NCI-H345 treated with DMSO at 0.1 percent for 48 hours (cell line): ENCODE results near the gene INSM1.

Experiments
- DNase-seq: peaks from one replicate; lab custom pipeline; 2025; ENCODE audit not compliant: unreplicated experiment; lab: John Stamatoyannopoulos, UW

INSM1 gene

DNA sequence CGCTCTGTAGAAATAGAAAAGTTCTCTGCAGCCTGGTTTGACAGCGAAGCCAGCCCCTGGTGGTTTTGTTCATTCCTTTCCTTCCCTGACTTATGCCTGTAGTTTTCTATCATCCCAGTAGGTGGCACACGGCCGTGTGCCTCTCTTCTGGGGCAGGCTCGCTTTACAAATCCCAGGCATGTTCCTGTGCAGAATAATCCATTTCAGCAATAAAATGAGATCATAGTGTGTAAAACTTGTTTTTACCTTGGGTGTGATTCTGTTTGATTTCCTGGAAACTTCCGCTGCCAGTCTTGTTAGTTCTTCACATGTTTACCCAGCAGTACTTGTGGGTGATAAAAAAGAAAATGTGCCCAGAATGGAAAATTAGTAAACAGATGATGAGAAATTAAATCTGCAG, 7.4 kb upstream of the INSM1 start:
- DNase-seq = peak; percentile 67

DNA sequence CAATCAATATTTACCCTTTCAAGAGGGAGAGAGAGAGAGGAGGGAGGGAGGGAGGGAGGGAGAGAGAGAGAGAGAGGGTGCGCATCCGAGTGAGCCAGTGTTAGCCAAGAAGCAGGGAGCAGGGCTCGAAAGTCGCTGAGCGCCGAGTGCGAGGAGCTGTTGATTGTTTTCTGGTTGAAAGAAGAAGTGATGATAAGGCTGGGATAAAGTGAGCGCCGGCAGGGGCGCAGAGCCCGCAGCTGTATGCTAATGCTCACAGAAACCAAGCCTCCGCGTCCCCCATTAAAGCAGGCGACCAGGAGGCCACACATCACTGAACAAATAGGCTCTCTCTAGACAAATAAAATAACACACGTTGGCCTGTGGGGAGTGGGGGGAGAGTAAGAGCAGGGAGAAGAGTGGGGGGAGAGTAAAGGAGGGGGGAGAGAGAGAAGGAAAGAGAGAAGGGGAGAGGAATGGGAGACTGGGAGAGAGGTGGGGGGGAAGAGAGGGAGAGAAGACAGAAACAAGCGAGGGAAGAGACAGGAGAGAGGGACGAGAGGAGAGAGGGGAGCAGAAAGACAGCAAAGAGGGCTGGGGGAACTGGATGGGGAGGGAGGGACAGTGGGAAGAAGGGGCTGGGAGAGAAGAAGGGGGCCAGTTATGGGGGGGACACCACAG, 5.0 kb upstream of the INSM1 start:
- DNase-seq = peak; percentile 99

DNA sequence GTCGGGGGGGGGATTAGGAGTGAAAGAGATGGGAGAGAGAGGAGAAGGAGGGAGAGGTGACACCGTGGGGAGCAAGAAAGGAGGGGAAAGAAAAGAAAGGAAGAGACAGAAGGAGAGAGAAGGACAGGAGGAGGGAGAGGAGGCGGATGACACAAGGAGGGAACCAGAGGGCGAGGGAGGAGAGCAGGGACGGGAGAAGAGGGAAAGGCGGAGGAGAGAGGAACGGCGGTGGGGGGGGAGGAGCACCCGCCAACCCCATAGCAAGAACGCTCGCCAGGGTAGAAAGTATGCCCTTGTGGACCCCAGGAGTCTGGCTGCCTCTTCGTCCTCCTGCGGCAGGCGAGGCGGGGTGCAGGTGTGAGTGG, 4.5 kb upstream of the INSM1 start:
- DNase-seq = peak; percentile 62

- peak; percentile 98 for DNase-seq
Observed at GRCh38 chr20:20363799-20364592, 3.9 kb upstream of the INSM1 start.

DNA sequence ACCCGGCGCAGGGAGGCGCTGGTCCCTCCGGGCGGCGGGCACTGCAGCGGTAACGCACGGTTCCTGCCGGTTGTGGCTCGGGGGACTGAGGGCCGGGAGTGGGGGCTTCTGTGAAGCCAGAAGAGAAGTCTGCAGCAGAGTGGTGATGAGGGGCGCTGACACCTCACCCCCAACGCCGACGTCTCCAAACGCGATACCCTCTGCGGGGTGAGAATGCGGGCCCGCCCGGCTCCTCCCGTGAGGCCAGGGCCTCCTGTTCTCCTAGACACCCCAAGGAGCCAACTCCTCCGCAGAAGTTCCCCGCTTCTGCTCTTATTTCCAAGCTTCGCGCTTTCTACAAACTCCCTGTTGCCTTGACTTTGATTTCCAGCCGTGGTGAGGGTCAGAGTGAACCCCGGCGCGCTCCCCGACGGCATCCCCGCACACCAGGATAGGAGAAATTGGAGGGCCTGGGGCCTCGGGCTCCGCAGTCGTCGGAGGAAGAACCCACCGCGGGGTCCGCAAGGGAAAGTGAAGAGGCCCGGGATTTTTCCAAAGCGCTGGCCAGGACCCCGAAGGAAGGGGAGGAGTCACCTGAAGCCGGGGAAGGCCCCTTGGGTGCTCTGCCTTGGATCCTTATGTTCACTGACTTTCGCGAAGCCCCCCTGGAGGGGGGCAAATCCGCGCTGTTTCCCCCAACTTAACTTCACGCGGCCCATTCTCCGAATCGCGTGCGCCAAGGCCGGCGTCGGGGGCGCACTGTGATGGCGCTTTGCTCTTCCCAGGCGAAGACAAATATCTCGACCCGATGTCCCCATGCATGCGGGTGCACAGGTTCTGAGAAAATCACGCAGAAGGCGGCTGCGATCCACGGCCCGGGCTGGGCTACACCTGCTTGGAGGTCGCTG, 3.1 kb upstream of the INSM1 start:
- DNase-seq = peak; percentile 61

DNA sequence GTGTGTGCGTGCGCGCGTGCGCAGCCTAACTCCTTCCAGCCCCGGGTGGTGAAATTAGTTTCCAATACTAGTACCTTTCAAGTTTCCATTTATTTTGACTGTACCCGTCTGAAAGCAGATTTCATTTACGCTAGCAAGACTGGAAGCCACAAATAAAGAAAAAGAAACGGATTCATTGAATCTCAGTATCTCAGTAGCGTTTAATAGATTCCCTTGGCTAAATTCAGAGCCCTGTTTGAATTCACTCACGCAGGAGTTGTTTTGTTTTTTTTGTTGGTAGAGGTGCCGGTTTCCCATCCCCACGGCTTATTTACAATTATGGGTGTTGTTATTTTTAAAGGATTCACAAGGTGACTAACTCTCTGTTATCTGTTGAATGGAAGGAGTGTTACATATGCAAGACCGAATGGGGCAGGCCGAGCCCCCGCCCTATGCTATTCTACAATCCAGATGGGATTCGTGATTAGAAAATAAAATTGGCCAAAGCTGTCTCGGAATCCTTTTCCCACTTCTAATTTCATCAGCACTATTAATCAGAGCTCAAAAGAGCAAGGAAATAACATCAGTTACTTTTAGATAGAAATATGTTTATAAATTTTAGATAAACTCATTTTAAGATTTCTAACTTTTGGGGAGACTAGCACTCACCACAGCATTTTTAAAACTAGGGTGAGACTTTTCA, 2.3 kb upstream of the INSM1 start:
- DNase-seq = peak; percentile 61

DNA sequence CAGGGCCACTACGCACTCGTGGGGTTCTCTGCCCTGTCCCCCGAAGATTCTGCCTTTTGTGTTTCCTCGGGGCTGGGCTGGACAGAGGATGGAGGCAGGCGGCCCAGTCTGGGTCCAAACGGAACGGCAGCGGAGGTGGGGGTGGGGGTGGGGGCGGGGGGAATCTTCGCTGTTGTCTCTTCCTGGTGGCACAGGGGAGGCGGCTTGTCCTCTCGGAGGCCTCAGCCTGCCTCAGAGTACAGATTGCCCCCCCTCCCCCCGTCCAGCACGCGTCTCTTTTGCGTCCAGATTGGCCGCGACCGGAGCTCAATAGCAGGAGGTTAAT, 1.4 kb upstream of the INSM1 start:
- no peak for DNase-seq

DNA sequence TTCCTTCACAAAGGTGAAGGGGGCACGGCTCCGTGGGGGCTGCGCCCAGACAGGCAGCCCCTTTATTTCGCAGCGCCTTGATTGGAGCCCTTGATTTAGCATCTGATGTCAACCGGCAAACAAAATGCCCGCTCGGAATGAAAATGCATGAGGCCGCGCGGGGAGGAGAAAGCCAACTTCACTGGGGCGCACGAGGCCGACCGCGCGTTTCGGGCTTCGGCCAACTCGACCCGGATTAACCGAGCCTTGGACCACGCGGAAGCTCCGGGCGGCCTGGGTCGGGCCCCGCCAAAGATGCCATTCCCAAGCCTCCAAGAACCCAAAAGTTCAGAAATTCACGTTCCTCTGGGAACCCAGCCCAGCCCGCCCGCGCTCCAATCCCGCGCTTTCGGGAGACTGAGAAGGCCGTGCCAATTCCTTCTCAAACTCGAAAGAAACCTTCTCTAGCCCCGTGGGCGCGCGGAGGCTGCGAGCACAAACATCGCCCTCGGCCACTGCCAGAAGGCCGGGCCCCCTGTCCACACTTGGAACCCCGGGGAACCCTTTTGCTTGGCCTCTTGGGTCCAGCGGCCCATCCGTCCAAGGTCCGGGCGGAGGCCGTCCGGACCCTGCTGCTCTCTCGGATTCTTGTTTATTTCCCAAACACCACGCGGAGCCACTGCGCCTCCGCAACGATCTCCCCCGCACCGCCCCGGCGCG, 879 bp upstream of the INSM1 start:
- peak; percentile 54 for DNase-seq

DNA sequence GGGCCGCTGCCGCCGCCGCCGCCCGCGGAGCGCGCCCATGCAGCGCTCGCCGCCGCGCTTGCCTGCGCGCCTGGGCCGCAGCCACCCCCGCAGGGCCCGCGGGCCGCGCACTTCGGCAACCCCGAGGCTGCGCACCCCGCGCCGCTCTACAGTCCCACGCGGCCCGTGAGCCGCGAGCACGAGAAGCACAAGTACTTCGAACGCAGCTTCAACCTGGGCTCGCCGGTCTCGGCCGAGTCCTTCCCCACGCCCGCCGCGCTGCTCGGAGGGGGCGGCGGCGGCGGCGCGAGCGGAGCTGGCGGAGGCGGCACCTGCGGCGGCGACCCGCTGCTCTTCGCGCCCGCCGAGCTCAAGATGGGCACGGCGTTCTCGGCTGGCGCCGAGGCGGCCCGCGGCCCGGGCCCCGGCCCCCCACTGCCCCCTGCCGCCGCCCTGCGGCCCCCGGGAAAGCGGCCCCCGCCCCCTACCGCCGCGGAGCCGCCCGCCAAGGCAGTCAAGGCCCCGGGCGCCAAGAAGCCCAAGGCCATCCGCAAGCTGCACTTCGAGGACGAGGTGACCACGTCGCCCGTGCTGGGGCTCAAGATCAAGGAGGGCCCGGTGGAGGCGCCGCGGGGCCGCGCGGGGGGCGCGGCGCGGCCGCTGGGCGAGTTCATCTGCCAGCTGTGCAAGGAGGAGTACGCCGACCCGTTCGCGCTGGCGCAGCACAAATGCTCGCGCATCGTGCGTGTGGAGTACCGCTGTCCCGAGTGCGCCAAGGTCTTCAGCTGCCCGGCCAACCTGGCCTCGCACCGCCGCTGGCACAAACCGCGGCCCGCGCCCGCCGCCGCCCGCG, 730 bp downstream of the INSM1 start:
- no peak for DNase-seq

GRCh38 chr20:20369250-20370093, 1.6 kb downstream of the INSM1 start:
- DNase-seq = no peak

DNA sequence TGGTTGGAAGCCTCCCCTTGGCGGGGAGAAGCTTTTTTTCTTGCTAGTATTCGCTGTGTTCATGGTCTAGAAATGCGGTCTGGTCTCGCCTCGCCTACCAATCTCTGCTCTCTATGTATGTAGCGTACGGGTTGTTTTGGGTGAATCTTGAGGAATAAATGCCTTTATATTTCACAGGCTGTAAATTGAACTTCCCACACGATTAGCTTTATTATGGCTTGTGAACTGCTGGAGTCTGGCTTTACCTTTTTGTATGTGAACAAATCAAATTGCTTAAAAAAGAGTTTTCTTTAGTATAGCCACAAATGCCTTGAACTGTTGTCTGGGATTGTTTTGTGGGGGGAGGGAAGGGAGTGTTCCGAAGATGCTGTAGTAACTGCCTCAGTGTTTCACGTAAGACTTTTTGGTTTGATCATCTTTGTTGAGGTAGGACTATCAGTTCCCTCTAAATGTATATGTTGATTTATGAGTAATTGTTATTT, 2.2 kb downstream of the INSM1 start:
- peak; percentile 48 for DNase-seq

DNA sequence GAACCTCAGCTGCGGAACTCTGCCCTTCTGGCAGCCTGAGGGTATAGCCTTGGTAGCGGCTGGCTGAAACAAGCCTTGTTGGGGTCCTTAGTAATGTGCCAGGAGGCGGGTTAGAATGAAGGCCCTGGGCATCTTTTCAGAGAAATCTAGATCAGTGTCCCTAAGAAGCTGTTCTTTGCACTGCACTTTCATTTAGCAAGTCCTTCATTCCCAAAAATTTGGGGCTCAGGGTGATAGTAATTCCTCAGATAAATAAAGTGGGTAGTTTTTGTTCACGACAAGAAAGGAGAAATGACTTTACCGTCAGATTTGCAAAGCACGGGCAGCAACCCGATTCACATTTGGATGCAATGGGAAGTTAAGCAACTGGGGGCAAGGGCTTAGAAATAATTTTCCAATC, 3.2 kb downstream of the INSM1 start:
- peak; percentile 27 for DNase-seq

- DNase-seq = no peak
Observed at GRCh38 chr20:20371681-20372080, 3.8 kb downstream of the INSM1 start.

DNA sequence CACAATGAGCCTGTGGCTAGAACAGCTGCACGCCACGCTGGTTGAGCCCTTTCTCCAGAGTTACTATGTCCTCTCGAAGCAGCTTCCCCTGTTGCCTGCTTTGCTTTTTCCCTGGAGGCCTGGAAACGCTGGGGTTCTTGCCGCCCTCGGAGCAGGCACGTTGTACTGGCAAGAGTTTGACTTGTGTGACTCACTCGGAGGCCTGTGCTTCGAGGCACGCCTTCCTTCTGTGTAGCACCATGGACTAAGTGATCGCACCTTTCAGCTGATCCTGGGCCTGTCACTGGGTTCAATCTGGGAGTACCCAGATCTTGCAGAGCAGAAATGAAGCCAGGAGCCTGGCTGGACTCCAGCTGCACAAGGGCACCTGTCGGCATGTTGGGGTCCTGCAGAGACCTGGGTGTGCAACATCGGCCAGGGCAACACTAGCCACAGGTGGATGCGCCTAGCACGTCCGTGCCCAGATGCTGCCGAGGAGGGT, 5.2 kb downstream of the INSM1 start:
- DNase-seq = peak; percentile 84

DNA sequence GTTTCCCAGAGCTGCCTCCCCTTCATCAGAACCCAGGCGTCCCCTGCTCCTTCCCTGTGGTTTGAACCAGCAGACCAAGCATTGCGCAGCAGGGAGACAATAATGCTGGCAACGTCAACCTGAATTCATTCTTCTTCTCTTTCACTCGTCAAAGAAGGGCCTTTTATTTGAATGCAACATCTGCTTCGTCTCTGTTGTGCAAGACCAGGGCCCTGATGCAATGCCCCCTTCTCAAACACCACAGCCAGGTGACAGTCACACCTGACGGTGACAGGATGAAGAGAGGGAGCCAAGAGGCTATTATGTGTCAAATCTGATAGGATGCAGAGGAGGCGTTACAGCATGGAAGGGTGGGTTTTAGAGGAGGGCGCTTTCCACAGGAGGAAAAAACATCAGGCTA, 8.0 kb downstream of the INSM1 start:
- DNase-seq = peak; percentile 99

DNA sequence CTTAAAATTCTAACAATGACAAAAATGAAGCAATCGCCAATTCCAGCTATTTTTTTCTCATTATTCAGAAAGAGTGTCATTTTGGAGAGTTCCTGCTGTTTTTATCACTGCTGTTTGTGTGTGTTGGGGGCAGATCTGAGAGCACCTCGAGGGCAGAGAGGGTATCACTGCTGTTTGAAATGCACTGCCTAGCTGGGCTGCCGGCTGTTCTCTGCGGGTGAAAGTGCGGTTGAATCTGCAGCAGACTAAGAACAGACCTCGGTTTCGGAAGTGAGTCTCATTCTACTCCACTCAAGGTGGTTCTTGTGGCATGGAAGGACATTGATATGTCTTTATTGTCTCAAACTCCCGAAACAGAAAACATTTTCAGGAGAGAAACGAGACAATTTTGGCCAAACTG, 18.3 kb downstream of the INSM1 start:
- DNase-seq = no peak

DNA sequence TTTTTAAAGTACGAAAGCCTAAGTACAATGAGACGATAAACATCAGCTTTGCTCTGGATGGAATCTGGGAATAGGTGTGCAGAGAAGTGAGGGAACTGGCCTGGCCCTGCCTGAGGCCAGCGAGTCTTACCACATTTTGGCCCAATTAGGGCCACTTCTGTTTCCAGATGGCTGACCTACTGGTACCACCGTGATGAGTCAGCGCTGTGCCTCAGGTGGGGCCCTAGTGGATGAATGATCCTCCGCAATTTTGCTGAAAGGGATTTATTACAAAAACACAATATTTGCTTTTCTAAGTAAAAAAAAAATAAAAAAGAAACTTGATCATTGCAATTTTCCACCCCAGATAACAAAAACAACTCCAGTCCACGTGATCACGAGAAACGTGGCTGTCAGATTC, 22.5 kb downstream of the INSM1 start:
- no peak for DNase-seq

DNA sequence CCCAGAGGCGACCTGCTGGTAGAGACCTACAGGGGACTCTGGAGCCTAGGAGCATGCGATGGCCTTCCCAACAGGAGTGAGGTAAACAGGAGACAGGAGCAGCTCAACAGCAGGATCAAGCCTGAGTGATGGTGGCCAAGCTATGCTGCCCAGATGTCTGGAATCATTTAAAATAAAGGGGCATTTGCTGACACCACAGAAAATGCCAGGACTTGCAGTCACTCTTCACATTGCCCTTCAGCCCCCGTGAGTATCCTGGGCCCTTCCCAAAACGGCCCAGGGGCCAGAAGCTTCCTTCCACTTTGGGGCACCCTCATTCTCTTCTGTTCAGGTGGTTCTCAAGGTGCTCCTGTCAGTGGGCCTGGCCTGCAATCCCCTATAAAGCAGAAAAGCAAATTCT, 23.2 kb downstream of the INSM1 start:
- no peak for DNase-seq

DNA sequence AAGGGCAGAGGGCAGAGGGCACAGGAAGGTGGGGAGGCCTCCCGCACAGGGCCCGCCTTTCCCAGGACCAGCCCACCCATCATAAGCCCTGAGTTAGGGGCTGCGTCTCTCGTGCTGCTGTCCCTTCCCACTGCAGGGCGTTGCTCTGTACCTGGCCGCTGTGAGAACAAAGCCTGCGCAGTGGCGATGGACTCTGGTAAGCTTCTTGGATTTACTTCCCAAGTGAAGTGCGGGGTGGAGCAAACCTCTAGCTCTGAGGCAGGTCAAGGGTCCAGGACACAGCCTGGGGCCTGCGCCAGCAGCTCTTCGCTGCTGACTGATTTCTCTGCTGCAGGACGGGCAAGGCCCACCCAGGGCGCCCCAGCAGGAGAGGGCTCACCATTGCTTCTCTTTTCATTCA, 23.9 kb downstream of the INSM1 start:
- DNase-seq = no peak
